ENCODE measurements around the gene CREB3L1. TPM values are rescaled to one million over a fixed set of nuclear protein-coding genes. Genes with fewer than 3 reads are reported as not detected.

CREB3L1 gene
- total RNA-seq, 6 experiments from 2014 or later: 0.07 to 0.37 (median 0.24) TPM

DNA sequence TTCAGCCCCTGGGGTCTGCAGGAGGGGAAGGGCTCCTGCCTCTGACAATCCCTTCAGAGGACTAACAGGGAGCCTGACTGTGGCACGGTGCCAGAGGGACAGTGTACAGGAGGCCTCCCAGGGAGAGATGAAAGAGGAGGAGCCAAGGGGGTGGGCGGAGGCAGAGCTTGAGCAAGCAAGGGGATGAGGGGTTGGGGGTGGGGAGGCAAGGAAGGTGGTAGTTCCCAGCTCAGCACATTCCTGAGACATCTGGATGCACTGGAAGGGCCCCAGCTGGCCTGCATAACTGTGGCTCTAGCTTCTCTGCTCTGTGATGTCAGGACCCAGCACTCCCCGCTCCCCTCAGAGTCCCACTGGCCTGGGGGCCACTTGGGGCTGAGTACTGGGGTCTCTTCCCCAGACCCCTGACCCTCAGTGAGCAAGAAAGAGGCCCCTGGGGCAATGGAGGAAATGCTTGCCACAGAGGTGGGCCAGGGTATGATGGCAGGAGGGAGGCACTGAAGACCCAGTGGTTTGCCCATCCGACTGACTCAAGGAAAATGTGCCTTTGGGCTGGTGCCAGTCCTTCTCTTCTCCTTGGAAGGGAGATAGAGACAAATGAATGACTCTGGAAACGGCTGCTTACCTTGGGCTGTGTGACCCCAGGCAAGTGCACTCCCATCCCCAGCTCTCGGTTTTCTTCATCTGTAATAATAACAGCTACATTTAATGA is 13.3 kb downstream of the CREB3L1 start:
- ATAC-seq: peak; percentile 3 to 27 (median 12)
- Histone ChIP-seq H3K9me3 (no peaks in the 10 kb centered on the region), H3K27me3 (peaks cover 0 to 3% of the 10 kb centered on the region in 2 donors), H3K36me3 (no peaks in the 10 kb centered on the region), H3K27ac (no peak overlapping the region), H3K4me1 (no peaks in the 10 kb centered on the region), H3K4me3 (no peak overlapping the region)
- peak in 1 of 3 donors; percentile 69 for DNase-seq
- 44% methylated on average over 4 of the region's 6 CpGs for WGBS (ENCODE audit: insufficient coverage, low coverage, low lambda C conversion rate, missing lambda C conversion rate)
- intact Hi-C loops (cut with DNase I): no loop called here
- TF ChIP-seq, protein P1, sequence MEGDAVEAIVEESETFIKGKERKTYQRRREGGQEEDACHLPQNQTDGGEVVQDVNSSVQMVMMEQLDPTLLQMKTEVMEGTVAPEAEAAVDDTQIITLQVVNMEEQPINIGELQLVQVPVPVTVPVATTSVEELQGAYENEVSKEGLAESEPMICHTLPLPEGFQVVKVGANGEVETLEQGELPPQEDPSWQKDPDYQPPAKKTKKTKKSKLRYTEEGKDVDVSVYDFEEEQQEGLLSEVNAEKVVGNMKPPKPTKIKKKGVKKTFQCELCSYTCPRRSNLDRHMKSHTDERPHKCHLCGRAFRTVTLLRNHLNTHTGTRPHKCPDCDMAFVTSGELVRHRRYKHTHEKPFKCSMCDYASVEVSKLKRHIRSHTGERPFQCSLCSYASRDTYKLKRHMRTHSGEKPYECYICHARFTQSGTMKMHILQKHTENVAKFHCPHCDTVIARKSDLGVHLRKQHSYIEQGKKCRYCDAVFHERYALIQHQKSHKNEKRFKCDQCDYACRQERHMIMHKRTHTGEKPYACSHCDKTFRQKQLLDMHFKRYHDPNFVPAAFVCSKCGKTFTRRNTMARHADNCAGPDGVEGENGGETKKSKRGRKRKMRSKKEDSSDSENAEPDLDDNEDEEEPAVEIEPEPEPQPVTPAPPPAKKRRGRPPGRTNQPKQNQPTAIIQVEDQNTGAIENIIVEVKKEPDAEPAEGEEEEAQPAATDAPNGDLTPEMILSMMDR (IDR thresholded peaks at IDR 0.05): no peak
- no peak for TF ChIP-seq POLR2A (IDR thresholded peaks at IDR 0.05)

DNA sequence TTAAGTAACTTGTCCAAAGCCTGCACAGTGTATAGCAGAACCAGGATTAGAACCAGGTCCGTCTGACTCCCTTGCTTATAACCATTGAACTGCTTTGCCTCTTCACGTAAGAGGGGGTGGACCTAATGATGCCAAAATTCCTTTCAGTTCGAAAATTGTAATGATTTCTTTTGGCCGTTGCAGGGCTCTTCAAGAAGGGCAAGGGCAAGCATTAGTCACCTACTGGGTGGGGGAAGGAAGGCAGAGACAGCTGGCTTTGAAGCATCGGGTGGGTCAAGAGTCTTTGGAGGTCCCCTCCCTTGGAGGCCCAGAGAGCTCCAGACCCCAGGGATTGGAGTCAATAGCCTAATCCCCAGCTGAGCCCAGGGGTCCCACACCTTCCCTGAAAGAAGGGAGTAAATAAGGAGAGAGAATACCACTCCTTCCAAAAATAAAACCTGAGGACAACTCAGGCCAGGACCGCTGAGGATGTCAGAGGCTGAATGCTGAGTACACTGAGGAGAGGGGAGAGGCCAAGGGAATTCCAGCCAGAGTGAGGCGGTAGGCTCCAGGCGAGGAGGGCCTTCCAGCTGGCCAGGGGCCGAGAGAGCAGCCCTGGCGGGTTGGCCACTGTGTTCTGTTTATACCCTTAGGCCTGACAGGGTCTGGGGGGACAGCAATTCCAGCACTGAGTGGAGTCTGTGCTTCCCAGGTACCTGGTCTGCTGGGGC is 14.1 kb downstream of the CREB3L1 start:
- 50% methylated on average over 8 of the region's 10 CpGs for WGBS (ENCODE audit: insufficient coverage, low coverage, low lambda C conversion rate, missing lambda C conversion rate)
- Histone ChIP-seq H3K36me3 (no peaks in the 10 kb centered on the region), H3K27ac (no peak overlapping the region), H3K4me3 (no peak overlapping the region), H3K9me3 (no peaks in the 10 kb centered on the region), H3K27me3 (peaks cover 0 to 12% of the 10 kb centered on the region in 2 donors), H3K4me1 (no peaks in the 10 kb centered on the region)
- DNase-seq (no peak), ATAC-seq (peak in 1 of 4 donors; percentile 18)
- intact Hi-C loops (cut with DNase I): no loop called here
- TF ChIP-seq, protein P1 (IDR thresholded peaks at IDR 0.05): no peak
- TF ChIP-seq POLR2A (IDR thresholded peaks at IDR 0.05): no peak

- H3K4me1 ChIP-seq: no peaks in the 10 kb centered on the region
- no peak overlapping the region for H3K4me3 ChIP-seq
- ATAC-seq (no peak), DNase-seq (no peak)
- no peak for TF ChIP-seq POLR2A (IDR thresholded peaks at IDR 0.05)
- TF ChIP-seq, protein P1 (IDR thresholded peaks at IDR 0.05): no peak
- H3K36me3 ChIP-seq: no peaks in the 10 kb centered on the region
- H3K9me3 ChIP-seq: no peaks in the 10 kb centered on the region
- H3K27me3 ChIP-seq: peaks cover 0 to 22% of the 10 kb centered on the region in 2 donors
- intact Hi-C loops (cut with DNase I): no loop called here
- H3K27ac ChIP-seq: no peak overlapping the region
- 40% methylated on average over 1 of the region's 13 CpGs for WGBS (ENCODE audit: insufficient coverage, low coverage, low lambda C conversion rate, missing lambda C conversion rate)
Measured at GRCh38 chr11:46293066-46293465, 15.6 kb downstream of the CREB3L1 start.

DNA sequence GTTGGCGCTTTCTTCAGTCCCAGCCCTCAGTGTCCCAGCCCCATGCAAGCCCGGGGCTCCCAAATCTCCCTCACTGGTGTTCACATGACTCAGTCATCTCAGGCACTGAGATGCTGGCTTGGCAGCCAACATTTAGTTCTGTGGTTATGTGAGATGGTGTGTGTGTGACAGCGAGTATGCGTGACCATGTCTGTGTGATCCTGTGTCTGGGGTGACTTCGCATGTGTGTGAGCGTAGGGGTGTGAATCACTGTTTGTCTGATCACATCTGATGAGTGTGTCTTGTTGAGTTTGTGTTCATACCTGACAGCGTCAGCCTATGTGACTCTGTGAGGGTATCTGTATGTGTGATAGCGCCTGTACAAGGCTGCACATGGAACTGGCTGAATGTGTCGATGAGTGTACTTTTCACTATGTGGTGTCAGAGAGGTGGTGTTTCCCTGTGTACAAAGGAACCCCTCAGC is 16.2 kb downstream of the CREB3L1 start:
- 83% methylated on average over 4 of the region's 9 CpGs for WGBS (ENCODE audit: insufficient coverage, low coverage, low lambda C conversion rate, missing lambda C conversion rate)
- no peak for ATAC-seq
- Histone ChIP-seq H3K36me3 (no peaks in the 10 kb centered on the region), H3K9me3 (no peaks in the 10 kb centered on the region), H3K4me3 (no peak overlapping the region), H3K27me3 (peaks cover 0 to 22% of the 10 kb centered on the region in 2 donors), H3K27ac (no peak overlapping the region), H3K4me1 (no peaks in the 10 kb centered on the region)
- DNase-seq: no peak
- TF ChIP-seq POLR2A (IDR thresholded peaks at IDR 0.05): no peak
- TF ChIP-seq, protein P1 (IDR thresholded peaks at IDR 0.05): no peak
- intact Hi-C loops (cut with DNase I): no loop called here

Measured in right lobe of liver (tissue), 6 donors.